ENCODE measurements around the gene AGPAT4.

Gene AGPAT4

GRCh38 chr6:161162722-161163121 is 111.1 kb downstream of the AGPAT4 start:
- DNase-seq, result no peak

- DNase-seq, result peak; percentile 68
Observed at GRCh38 chr6:161161889-161162624, 111.8 kb downstream of the AGPAT4 start.

DNA sequence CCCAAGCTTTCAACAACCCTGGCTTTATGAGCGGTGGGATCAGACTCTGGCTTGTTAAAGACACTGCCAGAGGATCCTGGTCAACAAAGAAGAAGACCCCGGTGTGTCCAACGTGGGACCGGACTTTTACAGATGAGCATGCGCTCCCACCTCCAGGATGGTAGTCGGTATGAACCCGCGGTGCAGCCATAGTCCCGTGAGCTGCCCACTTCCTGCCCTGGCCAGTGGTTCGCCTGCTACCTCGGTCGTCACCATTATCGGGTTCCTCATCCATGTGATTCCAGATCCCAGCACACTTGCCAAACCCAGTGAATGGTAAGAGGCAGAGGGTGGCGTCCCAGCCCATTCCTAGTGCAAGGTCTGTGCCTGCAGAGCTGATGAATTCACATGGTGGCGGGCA is 112.7 kb downstream of the AGPAT4 start:
- DNase-seq, result no peak

GRCh38 chr6:161154796-161155335 is 119.0 kb downstream of the AGPAT4 start:
- DNase-seq, result no peak

GRCh38 chr6:161153725-161154124 is 120.1 kb downstream of the AGPAT4 start:
- no peak for DNase-seq

GRCh38 chr6:161152907-161153662 is 120.8 kb downstream of the AGPAT4 start:
- no peak for DNase-seq

GRCh38 chr6:161152527-161152862 is 121.4 kb downstream of the AGPAT4 start:
- DNase-seq, result no peak

DNA sequence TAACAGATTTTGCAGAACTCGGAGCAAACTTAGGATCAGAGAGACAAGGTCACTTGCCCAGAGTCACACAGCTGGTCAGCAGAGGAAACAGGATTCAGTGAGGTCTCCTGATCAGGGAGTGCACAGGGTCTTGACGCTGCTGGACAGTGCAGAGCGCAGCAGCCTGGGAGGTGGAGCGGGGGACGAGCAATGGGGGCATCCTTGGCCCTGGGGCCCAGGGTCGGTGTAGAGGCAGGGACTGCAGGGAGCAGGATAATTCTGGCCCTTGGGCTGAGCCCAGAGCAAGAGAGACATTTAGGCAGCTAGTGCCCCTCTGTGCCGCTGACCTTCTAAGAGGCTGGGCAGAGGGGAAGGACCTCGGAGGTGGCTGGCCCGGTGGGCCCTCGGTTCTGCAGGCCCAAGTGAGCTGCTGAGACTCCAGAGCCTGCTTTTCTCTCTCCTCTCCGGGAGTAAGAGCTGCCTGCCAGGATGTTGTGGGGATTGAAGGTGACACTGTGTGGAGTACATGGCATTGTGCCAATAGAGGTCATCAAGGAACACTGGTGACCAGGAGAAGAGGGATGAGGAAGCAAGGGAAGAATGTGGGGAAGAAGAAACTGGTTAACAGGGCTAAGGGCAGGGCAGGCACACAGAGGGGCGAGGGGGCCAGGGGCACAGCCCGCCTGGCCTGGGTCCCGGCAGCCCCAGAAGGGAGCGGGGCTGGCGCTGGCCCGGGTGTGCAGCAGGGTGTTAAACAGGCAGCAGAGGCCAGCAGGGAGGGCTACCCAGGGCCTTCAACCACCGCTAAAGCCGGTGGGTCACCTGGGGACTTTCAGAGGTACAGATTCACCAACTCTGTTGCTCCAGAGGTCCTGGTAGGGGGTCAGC is 122.0 kb downstream of the AGPAT4 start:
- DNase-seq, result no peak

DNA sequence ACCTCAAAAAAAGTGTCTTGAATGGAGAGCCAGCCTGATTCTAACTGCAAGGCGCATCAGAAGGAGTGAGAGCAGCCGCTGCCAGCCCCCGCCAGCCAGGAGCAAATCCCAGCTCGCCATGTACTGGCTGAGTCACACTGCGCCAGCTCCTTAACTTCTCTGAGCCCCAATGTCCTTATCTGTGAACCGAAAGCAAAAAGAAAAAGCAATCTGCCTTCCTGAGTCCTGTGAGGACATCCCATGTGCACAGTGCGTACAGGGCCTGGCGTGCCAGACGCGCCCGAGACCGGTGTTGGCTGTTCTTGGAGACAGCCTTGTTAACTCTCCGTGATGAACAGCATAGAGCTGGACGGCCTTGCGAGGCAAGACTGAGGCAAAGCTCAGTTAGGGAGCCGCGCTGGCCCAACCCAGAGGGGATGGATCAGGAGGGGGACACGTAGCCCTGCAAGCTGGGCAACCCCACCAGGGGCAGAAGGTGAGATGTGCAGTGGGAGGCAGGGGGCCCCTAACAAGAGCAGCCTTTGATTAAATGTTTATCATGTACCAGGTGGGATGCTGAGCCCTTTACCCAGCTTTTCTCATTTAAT is 122.7 kb downstream of the AGPAT4 start:
- DNase-seq, result no peak

DNA sequence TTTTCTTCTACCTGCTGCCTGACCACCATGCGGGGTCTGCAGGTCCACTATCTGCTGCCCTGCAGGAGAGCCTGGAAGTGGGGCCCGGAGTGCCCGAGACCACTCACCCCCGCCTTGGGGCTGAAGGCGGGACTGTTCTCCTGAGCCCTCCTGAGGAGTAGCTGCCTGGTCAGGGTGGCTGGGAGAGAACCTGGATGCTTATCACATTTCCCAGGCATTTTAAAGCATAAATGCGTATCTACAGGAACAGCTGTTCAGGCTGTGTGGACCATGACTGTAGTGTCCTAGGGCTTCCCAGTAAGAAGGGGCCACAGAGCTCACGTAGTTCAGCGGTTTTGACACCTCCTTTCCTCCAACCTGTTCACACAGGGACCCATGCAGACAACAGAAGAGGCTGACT is 123.3 kb downstream of the AGPAT4 start:
- no peak for DNase-seq

GRCh38 chr6:161150136-161150535 is 123.7 kb downstream of the AGPAT4 start:
- no peak for DNase-seq

DNA sequence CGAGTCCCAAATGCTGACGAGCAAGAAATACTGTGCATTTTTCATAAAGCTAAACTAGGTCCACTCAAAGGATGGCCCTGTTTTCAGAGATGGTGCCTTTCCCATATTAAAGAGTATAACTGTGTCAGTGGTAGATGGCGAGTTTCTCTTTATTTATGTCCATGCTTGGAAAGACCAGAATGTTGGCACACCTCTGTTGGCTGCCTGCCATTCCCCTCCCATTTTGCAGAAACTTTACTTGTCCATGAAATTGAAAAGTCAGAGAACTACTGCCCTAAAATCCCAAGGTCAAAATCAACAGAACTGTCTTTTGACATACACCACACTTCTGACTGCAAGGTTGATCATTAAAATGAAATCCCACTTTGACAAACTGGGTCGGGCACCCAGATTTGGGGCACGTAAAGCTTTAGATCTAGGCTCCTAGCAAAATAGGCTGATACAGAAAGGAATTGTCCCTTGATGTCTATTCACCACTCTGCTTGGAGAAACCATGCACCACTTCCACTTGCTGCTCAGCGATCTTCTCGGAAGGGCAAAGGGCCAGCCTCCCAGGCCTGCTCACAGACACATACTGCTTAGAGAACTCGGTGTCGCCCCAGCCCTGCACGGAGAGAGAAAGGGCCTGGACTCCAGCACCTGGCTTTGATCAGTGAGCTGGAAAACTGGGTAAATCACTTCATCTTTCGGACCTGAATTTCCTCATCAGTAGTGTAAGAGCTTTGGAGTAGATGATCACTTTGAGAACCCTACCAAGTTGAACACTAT is 130.0 kb downstream of the AGPAT4 start:
- DNase-seq, result no peak

DNA sequence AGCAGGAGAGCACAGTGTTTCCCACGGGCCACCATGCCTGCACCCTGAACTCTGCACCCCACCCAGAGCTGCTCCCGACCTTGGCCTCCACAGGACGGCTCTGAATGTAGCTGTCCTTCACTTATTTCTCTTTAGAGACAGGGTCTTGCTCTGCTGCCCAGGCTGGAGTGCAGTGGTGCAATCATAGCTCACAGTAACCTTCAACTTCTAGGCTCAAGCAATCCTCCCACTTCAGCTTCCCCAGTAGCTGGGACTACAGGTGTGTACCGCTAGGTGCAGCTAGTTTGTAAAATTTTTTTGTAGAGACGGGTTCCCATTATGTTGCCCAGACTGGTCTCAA is 130.9 kb downstream of the AGPAT4 start:
- DNase-seq, result no peak

- no peak for DNase-seq
Observed at GRCh38 chr6:161141173-161141572, 132.7 kb downstream of the AGPAT4 start.

- DNase-seq, result no peak
Observed at GRCh38 chr6:161140554-161140875, 133.3 kb downstream of the AGPAT4 start.

- no peak for DNase-seq
Observed at GRCh38 chr6:161139766-161140553, 133.9 kb downstream of the AGPAT4 start.

DNA sequence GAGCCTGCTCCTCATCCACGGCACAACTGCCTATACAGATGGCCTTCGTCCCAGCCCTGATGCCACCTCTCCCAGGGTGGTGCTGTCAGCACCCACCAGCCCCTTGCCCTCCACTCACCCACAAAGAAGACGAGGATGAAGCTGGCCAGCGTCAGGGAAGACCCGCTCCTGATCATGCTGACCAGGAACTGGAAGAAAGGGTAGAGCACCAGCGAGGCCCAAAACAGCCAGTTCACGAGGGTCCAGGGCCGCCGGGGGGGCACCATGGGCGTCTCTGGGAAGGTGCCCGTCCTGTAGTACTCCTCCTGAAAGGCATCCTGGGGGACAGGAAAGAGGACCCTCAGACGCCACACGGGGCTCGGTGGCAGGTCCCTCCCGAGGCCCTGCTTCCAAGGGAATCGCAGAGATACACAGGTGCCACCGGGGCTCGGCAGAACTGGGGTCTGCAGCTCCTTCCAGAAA is 134.5 kb downstream of the AGPAT4 start:
- no peak for DNase-seq

DNA sequence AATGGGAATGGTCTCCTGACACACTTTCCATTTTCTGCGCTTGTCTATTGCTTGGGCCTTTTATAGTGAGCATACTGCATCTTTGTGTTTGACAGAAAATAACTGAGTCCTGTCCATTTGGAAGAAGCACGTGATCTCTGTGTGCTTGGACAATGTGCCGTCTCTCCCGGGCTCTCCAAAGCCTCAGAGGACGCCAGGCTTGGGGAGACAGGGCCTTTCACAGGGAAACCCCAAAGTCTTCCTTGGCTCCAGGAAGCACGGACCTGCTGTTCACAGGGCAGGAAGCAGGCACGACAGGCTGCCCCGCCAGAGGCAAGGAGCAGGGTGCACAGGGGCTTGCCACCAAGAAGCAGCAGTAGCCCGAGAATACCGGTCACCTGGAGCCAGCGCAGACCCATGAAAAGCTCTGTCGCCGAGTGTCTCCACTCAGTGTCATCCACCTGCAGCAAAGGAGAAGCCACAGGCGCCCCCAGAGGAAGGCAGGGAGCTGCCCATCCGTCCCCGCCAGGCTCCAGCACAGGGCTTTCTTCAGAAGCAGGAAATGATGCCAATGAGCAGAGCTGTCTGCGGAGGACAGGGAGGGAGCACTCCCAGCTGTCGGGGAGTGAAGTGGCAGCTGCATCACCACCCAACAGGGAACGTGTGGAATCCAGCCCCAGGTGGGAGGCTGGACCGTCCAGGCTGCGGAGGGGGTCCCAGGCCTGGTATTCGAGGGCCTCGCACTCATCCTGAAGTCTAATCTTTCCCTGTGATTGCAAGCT is 135.1 kb downstream of the AGPAT4 start:
- no peak for DNase-seq

- peak; percentile 33 for DNase-seq
Observed at GRCh38 chr6:161137839-161138542, 135.9 kb downstream of the AGPAT4 start.

- DNase-seq, result no peak
Observed at GRCh38 chr6:161137320-161137719, 136.5 kb downstream of the AGPAT4 start.

All from fibroblast of skin of right quadriceps (primary cell).